Uterus (tissue), 2 donors: ENCODE measurements around the gene INPP5D.

Source experiments
- POLR2A ChIP-seq, 2 donors: fragments of 450-650 bp; IDR thresholded peaks; one replicate each; pipeline ENCODE4 v1.6.1; 2016; ENCODE audit warnings: antibody characterized with exemption in 2 of 2, mild to moderate bottlenecking in 1 of 2, moderate library complexity in 1 of 2
- TF ChIP-seq, protein P1 (sequence below), 4 experiments: fragments of 200-600 bp in 2 of 4; fragments of 450-650 bp in 2 of 4; sonication (generic) in 2 of 4; IDR thresholded peaks; one replicate each; pipeline ENCODE4 v1.5.1; 2016 to 2019; ENCODE audit warnings: antibody characterized with exemption in 4 of 4, mild to moderate bottlenecking in 2 of 4, moderate library complexity in 1 of 4

DNA sequence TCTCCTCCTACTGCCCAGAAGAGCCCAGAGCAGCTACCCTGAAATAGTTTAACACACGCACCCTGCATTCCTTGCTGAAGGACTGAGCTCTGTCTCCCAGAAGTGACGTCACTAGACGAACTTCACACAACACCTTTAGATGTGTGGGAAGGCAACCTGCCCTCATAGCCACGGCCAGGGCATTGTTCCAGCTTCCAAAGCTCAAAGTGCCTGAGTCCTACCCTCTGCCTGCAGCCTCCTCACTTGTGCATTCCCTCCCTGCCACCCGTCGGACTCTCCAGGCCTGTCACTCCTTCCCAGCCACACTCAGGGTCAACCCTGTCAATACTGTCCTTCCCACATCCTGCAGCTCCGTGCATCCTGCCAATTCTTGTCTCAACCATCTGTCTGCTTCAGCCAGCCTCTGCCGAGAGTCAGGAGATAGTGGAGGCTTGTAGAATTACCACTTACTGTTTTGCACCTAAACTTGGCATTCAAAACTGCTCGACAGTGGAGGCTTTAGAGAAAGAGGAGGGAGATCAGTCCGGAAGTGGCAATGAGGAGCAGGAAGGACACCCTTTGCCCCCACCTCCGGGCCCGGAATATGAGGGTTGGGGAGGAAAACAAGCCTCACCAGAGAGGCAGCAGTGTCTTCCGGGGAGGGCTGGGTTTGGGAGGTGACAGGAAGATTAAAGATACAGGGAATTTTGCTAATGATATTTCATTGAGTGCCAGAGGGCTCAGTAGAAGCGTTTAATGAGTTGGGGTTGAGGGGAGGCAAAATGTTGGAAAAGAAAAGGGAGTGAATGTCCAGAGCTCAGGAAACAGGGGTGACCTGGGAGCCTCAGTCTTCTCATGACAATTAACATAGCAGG is 119.1 kb downstream of the INPP5D start:
- TF ChIP-seq, protein P1, sequence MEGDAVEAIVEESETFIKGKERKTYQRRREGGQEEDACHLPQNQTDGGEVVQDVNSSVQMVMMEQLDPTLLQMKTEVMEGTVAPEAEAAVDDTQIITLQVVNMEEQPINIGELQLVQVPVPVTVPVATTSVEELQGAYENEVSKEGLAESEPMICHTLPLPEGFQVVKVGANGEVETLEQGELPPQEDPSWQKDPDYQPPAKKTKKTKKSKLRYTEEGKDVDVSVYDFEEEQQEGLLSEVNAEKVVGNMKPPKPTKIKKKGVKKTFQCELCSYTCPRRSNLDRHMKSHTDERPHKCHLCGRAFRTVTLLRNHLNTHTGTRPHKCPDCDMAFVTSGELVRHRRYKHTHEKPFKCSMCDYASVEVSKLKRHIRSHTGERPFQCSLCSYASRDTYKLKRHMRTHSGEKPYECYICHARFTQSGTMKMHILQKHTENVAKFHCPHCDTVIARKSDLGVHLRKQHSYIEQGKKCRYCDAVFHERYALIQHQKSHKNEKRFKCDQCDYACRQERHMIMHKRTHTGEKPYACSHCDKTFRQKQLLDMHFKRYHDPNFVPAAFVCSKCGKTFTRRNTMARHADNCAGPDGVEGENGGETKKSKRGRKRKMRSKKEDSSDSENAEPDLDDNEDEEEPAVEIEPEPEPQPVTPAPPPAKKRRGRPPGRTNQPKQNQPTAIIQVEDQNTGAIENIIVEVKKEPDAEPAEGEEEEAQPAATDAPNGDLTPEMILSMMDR (IDR thresholded peaks at IDR 0.05): no peak
- no peak for TF ChIP-seq POLR2A (IDR thresholded peaks at IDR 0.05)
